ENCODE results near the gene SCUBE2. TPM values are rescaled to one million over a fixed set of nuclear protein-coding genes. Genes with fewer than 3 reads are reported as not detected.
"Not testable (repeated sequence)": the region's sequence is repeated elsewhere in the genome, so short reads cannot be mapped to it uniquely, and the experiment has no call there.

The SCUBE2 gene
- polyA plus RNA-seq, 1 donor, result 25.0 TPM

DNA sequence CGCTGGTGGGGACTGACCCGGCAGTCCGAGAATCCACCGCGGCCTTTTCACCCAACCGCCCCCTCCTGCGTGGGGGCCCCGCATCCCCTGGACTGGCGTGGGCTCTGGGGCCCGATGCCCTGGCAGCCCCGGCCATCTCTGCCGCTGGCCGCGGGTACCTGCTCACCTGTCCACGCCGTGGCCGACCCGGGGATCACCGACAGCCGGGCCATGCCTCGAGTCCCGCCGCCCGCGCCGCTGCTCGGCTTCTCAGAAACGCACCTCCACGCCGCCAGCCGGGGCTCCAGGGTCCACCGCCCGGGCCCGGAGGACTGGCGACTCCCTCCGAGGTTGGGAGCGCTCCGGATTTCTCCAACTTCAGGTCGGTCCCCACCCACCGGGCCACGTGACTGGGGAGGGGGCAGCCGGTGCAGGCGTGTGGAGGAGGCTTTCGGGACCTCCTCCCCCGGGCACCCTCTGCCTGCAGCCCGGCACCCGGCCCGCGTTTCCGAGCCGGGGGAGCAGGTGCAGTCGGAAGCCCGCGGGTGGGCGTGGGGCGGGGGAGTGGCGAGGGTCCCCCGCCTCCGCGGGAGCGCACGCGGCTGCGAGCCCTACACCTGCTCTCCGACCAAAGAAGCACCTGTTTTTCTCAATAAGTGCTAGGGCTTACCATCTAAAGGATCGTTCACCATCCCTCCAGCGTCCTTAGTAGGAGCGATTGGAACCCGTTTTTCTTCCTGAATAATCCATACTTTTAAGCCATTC, 87.0 kb downstream of the SCUBE2 start:
- DNase-seq, result no peak

- peak; percentile 68 for DNase-seq
These were observed 87.7 kb downstream of the SCUBE2 start, which contains the start of gene NRIP3 for GRCh38 chr11:9003573-9004182. TSS of gene NRIP3 (minus strand) at chr11:9004001. CDS start at chr11:9003935, 66 bp downstream.

DNA sequence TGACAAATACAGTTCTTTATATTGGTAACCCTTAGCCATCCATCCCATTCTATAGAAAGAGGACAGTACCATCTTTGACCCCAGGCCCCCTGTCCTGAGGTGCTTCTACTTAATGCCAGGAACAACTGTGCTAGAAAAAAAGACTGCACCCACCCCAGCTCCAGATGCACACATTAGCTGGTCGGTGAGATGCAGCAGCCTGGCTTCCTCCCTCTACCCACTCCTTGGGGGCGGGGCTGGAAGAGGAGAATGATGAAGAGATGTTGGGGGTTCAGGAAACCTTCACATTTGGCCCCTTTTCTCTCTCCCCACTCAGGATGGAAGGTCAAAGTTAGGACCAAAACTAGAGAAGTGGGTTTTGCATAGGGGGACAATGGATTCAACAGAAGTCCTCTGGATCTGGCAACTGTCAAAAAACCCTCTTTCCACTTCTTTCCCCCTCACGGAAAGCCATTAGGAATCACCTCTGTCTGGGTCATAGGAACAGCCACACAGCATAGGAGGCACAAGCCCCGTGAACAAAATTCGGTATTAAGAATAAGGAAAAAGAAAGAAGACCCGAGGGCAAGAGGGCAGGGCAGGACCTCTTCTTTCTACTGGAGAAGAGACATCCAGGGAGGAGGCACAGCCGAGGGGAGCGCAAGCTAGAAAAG, 88.4 kb downstream of the SCUBE2 start:
- no peak for DNase-seq

GRCh38 chr11:9001736-9002135, 89.7 kb downstream of the SCUBE2 start:
- no peak for DNase-seq

DNA sequence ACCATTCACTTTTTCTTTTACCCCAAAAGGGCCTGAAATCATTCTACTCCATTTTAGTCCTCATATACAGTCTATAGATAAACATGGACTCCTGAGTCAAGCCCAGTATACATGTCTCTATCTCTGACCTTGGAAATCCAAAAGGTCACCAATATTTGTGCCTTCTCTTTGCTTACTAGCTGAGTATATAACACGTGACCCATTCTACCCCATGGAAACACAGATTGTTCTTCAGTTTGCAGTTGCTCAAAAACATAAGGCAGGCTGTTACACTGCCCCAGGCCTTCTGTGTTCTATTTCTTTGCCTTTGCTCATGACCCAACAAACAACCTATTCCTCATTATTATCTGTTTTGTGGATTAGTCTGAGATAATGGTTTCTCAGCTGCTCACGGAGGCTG, 93.4 kb downstream of the SCUBE2 start:
- no peak for DNase-seq

GRCh38 chr11:8997451-8997850, 93.9 kb downstream of the SCUBE2 start:
- no peak for DNase-seq

GRCh38 chr11:8989453-8989852, 101.9 kb downstream of the SCUBE2 start:
- no peak for DNase-seq

- no peak for DNase-seq
These were observed 102.8 kb downstream of the SCUBE2 start for GRCh38 chr11:8988329-8989234.

- DNase-seq, result no peak
These were observed 104.0 kb downstream of the SCUBE2 start for GRCh38 chr11:8987446-8987845.

DNA sequence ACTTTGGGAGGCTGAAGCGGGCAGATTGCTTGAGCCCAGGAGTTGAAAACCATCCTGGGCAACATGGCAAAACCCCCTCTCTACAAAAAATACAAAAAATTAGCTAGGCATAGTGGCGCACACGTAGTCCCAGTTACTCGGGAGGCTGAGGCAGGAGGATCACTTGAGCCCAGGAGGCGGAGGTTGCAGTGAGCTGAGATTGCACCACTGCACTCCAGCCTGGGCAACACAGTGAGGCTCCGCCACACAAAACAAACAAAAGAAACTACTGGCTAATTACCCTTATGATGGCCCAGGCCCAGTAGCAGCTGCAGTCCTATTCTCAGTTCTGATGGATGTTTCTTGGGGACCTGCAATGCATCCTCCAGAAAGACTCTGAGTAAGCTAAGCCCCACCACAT, 104.6 kb downstream of the SCUBE2 start:
- DNase-seq, result not testable (repeated sequence)

DNA sequence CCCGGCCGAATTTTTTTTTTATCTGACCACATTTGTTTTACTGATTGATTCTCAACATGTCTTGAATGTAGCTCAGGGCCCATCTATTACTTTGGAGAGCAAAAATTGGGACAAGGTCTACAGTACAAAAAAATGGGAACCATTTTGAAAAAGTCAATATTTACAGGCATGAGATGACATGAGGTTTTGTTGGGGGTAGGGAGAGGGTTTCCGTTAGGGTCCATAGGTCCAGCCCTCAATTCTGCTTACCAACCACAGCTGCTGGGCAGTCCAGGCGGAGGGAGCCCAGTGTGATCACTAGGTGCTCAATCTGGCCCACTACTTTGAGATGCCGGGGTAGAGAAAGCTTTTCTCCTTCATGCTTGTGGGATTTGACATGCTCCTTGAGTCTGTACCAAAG, 105.9 kb downstream of the SCUBE2 start:
- no peak for DNase-seq

- DNase-seq, result no peak
These were observed 107.8 kb downstream of the SCUBE2 start for GRCh38 chr11:8983552-8983951.

GRCh38 chr11:8980485-8980884, 110.9 kb downstream of the SCUBE2 start:
- DNase-seq, result no peak

DNA sequence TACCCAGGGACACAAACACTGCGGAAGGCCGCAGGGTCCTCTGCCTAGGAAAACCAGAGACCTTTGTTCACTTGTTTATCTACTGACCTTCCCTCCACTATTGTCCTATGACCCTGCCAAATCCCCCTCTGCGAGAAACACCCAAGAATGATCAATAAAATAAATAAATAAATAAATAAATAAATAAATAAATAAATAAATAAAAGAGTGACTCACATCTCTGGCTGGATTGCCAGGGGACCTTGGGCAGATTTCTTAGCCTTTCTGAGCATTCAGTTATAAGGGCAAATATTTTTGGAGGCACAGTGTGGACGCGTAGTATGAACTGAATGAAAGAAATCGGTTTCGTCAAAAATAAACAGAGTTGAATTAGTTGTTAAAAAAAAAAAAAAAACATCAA, 112.0 kb downstream of the SCUBE2 start:
- DNase-seq, result not testable (repeated sequence)

DNA sequence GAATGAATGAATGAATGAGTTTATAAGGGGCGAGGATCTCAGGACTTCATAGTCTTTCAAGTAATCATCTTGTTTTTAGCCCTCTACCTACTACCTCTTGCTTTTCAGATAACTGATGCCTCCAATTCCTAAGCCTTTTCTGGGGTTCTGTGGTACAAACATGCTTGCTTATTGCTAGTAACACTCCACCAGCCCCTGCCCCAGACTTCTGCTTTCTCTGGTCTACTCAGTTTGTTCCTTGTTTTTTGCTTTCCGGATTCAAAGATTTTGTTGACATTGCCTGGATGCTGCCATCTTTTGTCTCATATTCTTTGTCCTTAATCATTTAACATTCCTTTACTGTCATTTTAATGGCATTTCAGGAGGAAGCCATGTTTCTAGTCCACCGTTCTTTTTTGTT, 118.3 kb downstream of the SCUBE2 start:
- no peak for DNase-seq

GRCh38 chr11:8971924-8972316, 119.5 kb downstream of the SCUBE2 start:
- DNase-seq, result no peak

GRCh38 chr11:8971196-8971923, 120.0 kb downstream of the SCUBE2 start:
- DNase-seq, result no peak

Other genes starting within 250 kb of the SCUBE2 start
- 22.0 TPM for gene AKIP1, start 180.4 kb downstream of the SCUBE2 start, polyA plus RNA-seq (ENCODE audit: insufficient read length)
- 0.25 TPM for gene C11orf16, start 158.7 kb downstream of the SCUBE2 start, polyA plus RNA-seq (ENCODE audit: insufficient read length)
- not detected for gene ASCL3, start 148.6 kb downstream of the SCUBE2 start, polyA plus RNA-seq (ENCODE audit: insufficient read length)
- gene TMEM9B, start 127.2 kb downstream of the SCUBE2 start, polyA plus RNA-seq (ENCODE audit: insufficient read length), result 35.3 TPM
- gene NRIP3, start 87.6 kb downstream of the SCUBE2 start, polyA plus RNA-seq (ENCODE audit: insufficient read length), result 1.3 TPM
- gene DENND5A, start 173.8 kb upstream of the SCUBE2 start, polyA plus RNA-seq (ENCODE audit: insufficient read length), result 68.0 TPM
- gene TMEM41B, start 223.0 kb upstream of the SCUBE2 start, polyA plus RNA-seq (ENCODE audit: insufficient read length), result 14.9 TPM